ENCODE results near the gene HYAL2.

The HYAL2 gene

DNA sequence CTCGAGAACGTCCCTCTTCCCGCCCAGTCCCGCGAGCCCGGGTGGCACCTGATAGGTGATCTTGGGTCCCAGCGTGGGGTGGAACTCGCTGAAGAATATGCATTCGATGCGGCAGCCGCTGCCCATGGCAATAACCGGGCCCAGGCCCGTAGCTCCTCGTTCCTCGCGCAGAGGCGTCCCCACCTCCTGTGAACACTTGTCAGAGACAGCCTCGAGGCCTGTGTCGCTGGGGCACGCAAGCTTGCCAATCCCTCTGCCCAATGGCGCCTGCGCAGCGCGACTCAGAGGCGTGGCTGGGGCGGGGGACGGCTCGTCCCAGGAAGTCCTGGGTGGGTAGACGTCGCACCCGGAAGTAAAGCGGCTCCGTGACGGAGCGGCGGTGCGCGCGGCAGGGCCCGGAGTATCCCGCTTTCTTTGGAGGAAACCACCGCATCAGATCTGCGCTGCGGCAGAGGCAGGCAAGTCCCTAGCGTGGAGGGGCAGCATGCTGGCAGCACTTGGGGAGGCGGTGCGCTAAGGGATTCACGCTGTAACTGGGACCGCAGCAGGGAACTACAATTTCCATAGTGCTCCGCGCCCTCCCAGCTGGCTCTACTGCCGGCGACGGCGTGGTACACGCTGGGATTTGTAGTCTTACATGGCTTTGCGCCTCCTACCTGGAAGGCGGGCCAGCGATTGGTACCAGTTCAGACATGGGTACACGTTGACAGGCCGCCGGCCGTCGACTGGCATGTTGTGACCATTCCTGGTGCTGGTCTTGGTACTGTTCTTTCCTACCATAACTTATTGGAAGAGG is 28.2 kb upstream of the HYAL2 start, which contains the start of the genes CYB561D2 and NPRL2:
Gene CYB561D2 (plus strand): TSS at position 336 of the 796 bp plus-strand sequence. CDS start 572 bp downstream, outside the sequence.
Gene NPRL2 (minus strand): TSS at position 249 of the 796 bp plus-strand sequence. CDS start 123 bp downstream, at position 126.
- peak; percentile 88 for DNase-seq

DNA sequence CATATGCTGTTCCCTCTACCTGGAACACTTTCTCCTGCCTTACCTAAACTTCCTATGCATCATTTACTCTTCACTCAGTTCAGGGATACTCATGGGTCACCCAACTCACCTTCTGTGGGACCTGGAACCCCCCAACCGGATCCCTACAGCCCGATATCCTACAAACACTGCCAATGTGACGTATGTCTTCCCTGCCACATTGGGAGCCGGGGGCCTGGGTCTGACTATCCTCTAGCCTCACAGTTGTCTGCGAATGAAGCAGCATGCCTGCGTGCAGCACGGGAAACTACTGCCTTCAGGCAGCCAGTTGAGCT is 27.6 kb upstream of the HYAL2 start:
- DNase-seq = no peak

DNA sequence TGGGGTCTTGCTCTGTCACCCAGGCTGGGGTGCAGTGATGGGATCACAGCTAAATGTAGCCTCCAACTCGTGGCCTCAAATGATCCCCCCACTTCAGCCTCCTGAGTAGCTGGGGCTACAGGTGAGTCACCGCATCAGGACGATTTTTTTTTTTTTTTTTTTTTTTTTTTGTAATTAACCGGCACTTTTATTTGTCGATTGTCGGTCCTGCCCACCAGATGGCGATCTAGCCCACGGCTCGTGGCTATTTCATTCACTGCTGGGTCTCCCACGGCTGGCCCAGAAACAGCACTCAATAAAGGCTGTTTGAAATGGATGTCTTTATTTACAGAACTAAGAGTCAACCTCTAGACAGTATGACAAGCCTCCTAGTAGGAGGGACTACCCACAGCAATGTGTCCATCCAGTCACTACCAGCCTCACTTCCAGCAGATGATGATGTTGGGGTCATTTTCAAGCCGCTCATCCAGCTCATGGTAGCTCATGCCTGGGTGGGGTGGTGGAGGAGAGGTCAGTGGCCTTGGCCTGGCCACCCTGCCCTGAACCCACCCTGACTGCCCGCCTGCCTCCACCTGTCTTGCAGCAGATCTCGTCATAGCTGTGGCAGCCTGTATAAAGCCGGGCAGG is 24.8 kb upstream of the HYAL2 start:
- DNase-seq = peak; percentile 52

DNA sequence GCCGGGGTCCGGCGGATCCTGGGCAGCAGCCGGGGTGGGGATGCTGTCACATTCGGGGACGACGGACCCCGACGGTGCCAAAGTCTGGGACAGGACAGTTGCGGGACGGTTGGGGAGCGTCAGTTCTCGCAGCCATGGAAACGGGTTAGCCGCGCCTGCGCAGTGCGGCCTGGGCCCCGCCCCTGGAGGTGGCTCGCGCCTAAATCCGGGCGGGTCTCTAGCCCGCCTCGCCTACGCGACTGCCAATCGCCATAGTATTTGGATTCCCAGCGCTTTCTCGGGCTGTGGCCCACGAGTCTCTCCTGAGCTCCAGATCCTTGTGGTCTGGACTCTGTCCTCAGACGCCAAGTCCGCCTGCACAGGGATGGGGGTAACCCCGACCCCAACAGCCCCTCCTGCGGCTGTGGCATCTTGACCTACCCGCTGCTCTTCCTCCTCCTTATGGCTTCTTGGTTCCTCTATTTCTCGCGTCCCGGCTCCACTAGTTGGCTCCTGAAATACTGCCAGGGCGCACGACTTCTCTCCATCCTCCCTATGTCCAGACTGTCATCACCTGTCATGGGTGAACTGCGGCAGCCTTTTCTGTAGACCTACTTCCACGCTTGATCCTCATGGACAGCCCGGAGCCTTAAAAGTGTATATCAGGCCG is 23.2 kb upstream of the HYAL2 start, which contains the start of gene ZMYND10:
Gene ZMYND10 (minus strand): TSS at position 147 of the 649 bp plus-strand sequence. CDS start 153 bp downstream, outside the sequence.
- DNase-seq = no peak

GRCh38 chr3:50345008-50345407 is 22.5 kb upstream of the HYAL2 start:
- no peak for DNase-seq

- no peak for DNase-seq
Observed at GRCh38 chr3:50342813-50343633, 20.5 kb upstream of the HYAL2 start.

- no peak for DNase-seq
Observed at GRCh38 chr3:50341996-50342650, 19.6 kb upstream of the HYAL2 start.

GRCh38 chr3:50341537-50341936 is 19.0 kb upstream of the HYAL2 start:
- DNase-seq = no peak

DNA sequence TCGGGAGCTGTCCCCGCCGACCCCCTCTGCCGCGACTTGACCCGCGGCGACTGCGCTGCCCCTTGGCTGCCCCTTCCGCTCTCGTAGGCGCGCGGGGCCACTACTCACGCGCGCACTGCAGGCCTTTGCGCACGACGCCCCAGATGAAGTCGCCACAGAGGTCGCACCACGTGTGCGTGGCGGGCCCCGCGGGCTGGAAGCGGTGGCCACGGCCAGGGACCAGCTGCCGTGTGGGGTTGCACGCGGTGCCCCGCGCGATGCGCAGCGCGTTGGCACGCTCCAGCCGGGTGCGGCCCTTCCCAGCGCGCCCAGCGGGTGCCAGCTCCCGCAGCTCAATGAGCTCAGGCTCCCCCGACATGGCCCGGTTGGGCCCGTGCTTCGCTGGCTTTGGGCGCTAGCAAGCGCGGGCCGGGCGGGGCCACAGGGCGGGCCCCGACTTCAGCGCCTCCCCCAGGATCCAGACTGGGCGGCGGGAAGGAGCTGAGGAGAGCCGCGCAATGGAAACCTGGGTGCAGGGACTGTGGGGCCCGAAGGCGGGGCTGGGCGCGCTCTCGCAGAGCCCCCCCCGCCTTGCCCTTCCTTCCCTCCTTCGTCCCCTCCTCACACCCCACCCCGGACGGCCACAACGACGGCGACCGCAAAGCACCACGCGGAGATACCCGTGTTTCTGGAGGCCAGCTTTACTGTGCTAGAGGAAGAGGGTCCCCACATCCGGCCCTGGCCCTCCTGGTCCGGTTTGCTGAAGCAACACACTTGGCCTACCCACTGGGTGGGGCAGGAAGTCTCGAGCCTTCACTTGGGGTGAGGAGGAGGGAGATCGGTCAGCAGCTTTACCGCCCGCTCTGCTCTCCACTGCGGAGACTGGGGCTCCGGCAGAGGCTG is 18.1 kb upstream of the HYAL2 start, which contains the start of gene RASSF1:
Gene RASSF1 (minus strand): TSS at position 389 of the 882 bp plus-strand sequence. CDS start 31 bp downstream, at position 358.
- no peak for DNase-seq

GRCh38 chr3:50340147-50340447 is 17.6 kb upstream of the HYAL2 start:
- DNase-seq = no peak

DNA sequence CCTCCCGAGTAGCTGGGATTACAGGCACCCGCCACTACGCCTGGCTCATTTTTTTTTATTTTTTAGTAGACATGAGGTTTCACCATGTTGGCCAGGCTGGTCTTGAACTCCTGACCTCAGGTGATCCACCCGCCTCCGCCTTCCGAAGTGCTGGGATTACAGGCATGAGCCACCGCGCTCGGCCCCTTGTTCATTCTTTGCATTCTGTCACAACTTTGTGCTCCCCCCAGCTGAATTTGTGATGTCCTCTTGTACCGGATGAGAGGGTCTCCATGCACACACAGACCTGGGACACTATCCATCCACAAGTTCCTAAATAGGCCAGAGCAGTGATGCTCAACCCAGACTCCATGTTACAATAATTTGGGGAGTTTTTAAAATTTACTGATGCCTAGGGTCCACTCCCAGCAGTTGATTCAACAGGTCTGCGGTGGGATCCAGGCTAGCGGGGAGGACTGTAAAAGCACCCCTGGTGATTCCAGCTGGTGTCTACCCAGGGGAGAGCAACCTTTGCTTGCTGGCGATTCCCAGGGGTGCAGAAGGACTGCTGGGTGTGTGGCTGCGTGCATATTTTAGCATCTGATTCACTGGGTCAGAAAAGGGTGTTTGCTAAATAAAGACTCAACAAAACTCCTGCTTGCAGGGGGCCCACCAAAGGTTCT is 17.1 kb upstream of the HYAL2 start:
- DNase-seq = no peak

GRCh38 chr3:50338965-50339364 is 16.4 kb upstream of the HYAL2 start:
- DNase-seq = no peak

DNA sequence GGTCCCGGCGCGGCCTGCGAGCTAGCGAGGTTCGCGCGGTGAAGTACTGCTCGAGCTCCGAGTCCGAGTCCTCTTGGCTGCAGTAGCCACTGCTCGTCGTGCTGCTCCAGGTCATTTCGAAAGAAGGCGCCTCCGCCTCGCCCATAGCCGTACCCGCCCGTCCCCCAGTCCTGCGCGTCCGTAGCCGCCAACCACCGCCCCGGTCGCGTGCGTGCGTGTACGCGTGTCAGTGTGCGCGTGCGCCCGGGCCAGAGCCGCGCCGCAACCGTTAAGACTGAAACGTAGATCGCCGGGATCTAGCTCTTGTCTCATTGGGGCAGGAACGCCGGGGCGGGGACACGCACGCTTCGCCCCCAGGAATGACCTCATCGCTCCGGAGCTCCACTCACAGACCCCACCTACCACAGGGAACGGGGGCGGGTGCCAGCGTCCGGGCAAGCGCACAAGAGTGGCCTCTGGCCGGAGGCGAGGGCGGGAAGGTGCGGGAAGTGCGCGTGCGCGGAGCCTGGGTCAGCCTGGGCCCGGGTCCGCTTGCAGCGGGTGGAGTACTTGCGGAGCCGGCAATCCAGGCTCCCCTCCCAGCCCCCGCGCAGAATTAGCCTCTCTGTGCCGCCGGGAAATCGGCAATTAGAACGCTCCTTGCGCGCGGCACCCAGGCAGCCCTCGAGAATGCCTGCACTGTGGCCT is 14.8 kb upstream of the HYAL2 start:
- DNase-seq = peak; percentile 97

DNA sequence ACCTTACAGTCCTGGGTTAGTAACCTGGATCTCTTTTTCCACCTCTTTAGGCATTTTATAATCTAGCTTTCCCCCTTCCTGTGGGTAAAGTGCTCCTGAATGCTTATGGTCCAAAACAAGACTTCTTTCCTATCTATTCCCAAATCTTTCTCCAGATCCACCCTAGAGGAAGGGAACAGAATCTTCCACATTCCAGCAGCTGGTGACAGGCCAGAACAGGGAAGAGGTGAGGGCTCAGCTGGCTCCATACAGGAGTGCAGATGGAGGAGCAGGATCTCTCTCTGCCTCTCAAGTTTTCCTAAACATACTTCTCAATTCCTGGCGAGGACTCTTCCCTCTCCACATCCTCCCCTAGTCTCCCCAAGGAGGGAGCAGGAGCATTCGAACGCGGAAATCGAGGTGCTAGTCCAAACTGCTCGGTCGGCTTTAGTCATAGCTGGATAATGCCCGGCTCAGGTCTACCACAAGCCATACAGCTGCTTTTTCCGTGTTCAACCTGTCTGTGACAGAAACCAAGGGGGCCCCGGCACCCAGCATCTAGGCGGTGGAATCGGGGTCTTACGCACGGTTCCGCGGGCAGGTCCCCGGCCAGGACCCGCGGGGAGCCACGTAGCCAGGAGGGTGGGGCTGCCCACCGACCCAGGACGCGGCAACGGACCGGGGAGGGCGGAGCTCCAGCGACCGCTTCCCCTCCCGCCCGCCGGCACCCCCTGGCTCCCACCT is 14.1 kb upstream of the HYAL2 start:
- DNase-seq = peak; percentile 1

GRCh38 chr3:50334339-50335075 is 12.0 kb upstream of the HYAL2 start:
- DNase-seq = no peak

DNA sequence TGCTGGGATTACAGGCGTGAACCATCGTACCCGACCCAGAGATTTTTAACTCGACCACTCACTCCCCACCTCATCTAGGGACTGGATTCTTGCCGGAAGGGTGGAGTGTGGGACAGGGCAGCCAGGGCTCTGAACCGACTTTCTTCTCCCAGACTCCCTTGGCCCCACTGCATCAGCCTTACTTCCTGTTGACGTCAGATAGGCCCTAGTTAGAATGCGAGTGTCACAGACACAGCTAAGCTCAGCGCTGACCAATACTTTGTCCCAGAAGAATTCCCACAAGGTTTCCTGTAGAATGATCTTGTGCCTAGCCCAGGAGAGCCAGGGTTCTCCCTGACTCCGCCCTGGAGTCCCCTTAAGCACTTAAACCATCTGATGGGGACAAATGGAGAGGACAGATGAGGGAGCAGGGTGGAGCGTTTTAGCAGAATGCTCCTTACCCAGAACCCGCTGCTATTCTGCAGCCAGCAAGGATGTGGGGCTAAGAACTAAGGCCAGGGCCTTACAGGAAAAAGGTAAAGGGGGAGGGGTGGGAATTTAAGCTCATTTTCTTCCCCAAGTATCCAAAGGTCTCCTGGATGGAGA is 11.3 kb upstream of the HYAL2 start:
- no peak for DNase-seq

DNA sequence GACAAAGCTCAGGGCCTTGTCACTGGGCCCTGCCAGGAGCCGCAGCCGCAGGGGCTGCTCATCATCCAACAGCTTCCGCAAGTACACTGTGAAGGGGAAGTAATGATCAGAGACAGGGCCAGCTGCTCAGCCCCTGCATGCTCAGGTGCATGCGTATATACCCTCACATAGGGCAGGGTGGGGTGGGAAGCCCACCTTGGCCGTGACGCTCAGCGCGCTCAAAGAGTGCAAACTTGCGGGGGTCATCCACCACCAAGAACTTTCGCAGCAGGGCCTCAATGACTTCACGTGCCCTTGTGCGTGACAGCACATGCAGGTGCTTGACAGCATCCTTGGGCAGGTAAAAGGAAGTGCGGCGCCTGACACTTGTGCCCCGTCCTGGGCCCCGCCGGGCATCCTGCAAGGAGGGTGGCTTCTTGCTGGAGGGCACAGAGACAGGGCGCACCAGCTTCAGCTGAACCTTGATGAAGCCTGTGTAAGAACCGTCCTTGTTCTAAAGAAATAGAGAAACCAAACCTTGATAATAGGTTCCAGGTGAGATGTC is 8.9 kb upstream of the HYAL2 start:
- no peak for DNase-seq

- DNase-seq = no peak
Observed at GRCh38 chr3:50330330-50330729, 7.8 kb upstream of the HYAL2 start.
